Measurements from ENCODE around the gene ZNF221. TPM values are rescaled to one million over a fixed set of nuclear protein-coding genes. Genes with fewer than 3 reads are reported as not detected.

ZNF221 gene
- total and polyA plus RNA-seq, 2 donors (not counting 1 experiment from before 2014, with no cell fraction given): 0.63 to 7.0 TPM

DNA sequence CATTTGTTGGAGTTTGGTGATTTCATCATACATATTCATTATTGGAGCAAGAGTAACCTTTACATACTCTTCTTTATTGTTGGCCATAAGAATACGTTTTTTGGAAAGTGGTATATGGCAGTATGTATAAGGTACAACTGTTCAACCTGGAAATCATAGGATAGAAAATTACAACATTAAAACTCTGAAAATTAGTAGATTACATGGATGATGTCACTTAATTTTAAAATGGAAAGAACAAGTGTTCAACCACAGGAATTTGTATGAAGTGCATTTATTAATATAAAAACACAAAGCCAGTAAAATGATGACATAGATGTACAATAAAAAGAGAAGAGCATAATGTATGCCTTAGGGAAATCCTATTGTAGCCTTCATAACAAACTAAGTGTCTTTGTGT is 25.7 kb downstream of the ZNF221 start:
- ATAC-seq (ENCODE audit: low read depth) (no peak), DNase-seq (no peak)
- no peak overlapping the region for H3K4me3 ChIP-seq (ENCODE audit: control extremely low read depth in 1 of 5, extremely low read depth in 1 of 5, insufficient read depth in 1 of 5, low read depth in 2 of 5, low read length in 4 of 5)
- H2AFZ ChIP-seq (ENCODE audit: insufficient read depth, low read depth, low read length, poor library complexity, severe bottlenecking): no peak overlapping the region
- peaks cover 10% of the 10 kb centered on the region for H3K9me3 Mint-ChIP-seq (ENCODE audit: insufficient read depth)
- H3K27me3 ChIP-seq (replicated peaks in 1 of 4; ENCODE audit: control extremely low read depth in 1 of 4, control insufficient read depth in 3 of 4, insufficient read depth in 4 of 4, low read length in 3 of 4): no peaks in the 10 kb centered on the region
- POLR2A ChIA-PET: no interaction called here
- no peaks in the 10 kb centered on the region for H3K4me1 ChIP-seq (ENCODE audit: control insufficient read depth in 2 of 2, insufficient read depth in 2 of 2, low read length in 2 of 2)
- H3K4me2 ChIP-seq (replicated peaks; ENCODE audit: low read depth, low read length, poor library complexity, severe bottlenecking): no peak overlapping the region
- no peaks in the 10 kb centered on the region for H3K27me3 Mint-ChIP-seq
- H4K20me1 ChIP-seq (ENCODE audit: control insufficient read depth, insufficient read depth, low read length, poor library complexity, severe bottlenecking): no peaks in the 10 kb centered on the region
- no peak overlapping the region for H3K4me3 Mint-ChIP-seq
- intact Hi-C loops (cut with micrococcal nuclease): no loop called here
- no CpG with 5 or more reads among the region's 1 CpG for WGBS (ENCODE audit: insufficient coverage)
- no peak overlapping the region for H3K9ac ChIP-seq (ENCODE audit: low read length)
- TF ChIP-seq, protein P1, sequence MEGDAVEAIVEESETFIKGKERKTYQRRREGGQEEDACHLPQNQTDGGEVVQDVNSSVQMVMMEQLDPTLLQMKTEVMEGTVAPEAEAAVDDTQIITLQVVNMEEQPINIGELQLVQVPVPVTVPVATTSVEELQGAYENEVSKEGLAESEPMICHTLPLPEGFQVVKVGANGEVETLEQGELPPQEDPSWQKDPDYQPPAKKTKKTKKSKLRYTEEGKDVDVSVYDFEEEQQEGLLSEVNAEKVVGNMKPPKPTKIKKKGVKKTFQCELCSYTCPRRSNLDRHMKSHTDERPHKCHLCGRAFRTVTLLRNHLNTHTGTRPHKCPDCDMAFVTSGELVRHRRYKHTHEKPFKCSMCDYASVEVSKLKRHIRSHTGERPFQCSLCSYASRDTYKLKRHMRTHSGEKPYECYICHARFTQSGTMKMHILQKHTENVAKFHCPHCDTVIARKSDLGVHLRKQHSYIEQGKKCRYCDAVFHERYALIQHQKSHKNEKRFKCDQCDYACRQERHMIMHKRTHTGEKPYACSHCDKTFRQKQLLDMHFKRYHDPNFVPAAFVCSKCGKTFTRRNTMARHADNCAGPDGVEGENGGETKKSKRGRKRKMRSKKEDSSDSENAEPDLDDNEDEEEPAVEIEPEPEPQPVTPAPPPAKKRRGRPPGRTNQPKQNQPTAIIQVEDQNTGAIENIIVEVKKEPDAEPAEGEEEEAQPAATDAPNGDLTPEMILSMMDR (IDR thresholded peaks at IDR 0.05): no peak
- no peak for TF ChIP-seq EZH2 (IDR thresholded peaks at IDR 0.05; ENCODE audit: borderline replicate concordance, insufficient read depth, low read depth, low read length, poor library complexity, severe bottlenecking)
- H3K27ac Mint-ChIP-seq: no peak overlapping the region
- no peaks in the 10 kb centered on the region for H3K36me3 ChIP-seq (replicated peaks in 1 of 2; ENCODE audit: control extremely low read depth in 1 of 2, control insufficient read depth in 1 of 2, extremely low read depth in 1 of 2, insufficient read depth in 2 of 2, low read length in 1 of 2)
- no peaks in the 10 kb centered on the region for H3K4me1 Mint-ChIP-seq
- no peaks in the 10 kb centered on the region for H3K79me2 ChIP-seq (ENCODE audit: control insufficient read depth, insufficient read depth, low read length)
- H3K27ac ChIP-seq (ENCODE audit: low read length in 2 of 2): no peak overlapping the region
- CTCF ChIA-PET: no interaction called here
- H3K9me3 ChIP-seq (ENCODE audit: control extremely low read depth in 1 of 3, control insufficient read depth in 2 of 3, insufficient read depth in 1 of 3, low read length in 2 of 3): peaks cover 8 to 28% (median 10%) of the 10 kb centered on the region in 3 donors

DNA sequence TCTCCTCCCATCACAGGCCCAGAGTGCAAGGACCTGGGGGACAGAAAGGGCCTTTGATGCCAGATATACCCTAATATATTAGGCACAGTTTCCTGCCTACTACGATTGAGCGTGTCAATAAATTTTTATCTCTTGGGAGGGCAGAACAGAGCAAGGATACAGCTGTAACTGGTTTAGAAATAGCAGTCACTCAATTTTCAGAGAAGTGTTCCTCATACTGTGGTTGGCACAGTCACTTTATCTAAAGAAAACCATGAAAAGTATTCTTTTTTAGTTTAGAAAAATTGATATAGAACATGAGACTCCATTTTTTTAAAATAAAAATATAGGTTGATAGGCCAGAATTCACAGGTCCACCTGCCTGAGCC is 32.5 kb downstream of the ZNF221 start:
- Histone ChIP-seq H3K4me1 (ENCODE audit: control insufficient read depth in 2 of 2, insufficient read depth in 2 of 2, low read length in 2 of 2) (peaks cover 3 to 14% of the 10 kb centered on the region in 2 donors), H3K9me3 (ENCODE audit: control extremely low read depth in 1 of 3, control insufficient read depth in 2 of 3, insufficient read depth in 1 of 3, low read length in 2 of 3) (peaks cover 0 to 7% (median 1%) of the 10 kb centered on the region in 3 donors), H3K27me3 (replicated peaks in 1 of 4; ENCODE audit: control extremely low read depth in 1 of 4, control insufficient read depth in 3 of 4, insufficient read depth in 4 of 4, low read length in 3 of 4) (no peaks in the 10 kb centered on the region), H3K4me3 (ENCODE audit: control extremely low read depth in 1 of 5, extremely low read depth in 1 of 5, insufficient read depth in 1 of 5, low read depth in 2 of 5, low read length in 4 of 5) (peak overlapping the region; percentile 79 to 93 (median 85)), H3K36me3 (replicated peaks in 1 of 2; ENCODE audit: control extremely low read depth in 1 of 2, control insufficient read depth in 1 of 2, extremely low read depth in 1 of 2, insufficient read depth in 2 of 2, low read length in 1 of 2) (peaks cover 0 to 3% of the 10 kb centered on the region in 2 experiments), H3K27ac (ENCODE audit: low read length in 2 of 2) (peak overlapping the region in 1 of 2 donors; percentile 79), H3K4me2 (replicated peaks; ENCODE audit: low read depth, low read length, poor library complexity, severe bottlenecking) (peak overlapping the region; percentile 81), H3K9ac (ENCODE audit: low read length) (peak overlapping the region; percentile 94), H4K20me1 (ENCODE audit: control insufficient read depth, insufficient read depth, low read length, poor library complexity, severe bottlenecking) (no peaks in the 10 kb centered on the region), H2AFZ (ENCODE audit: insufficient read depth, low read depth, low read length, poor library complexity, severe bottlenecking) (peak overlapping the region; percentile 100), H3K79me2 (ENCODE audit: control insufficient read depth, insufficient read depth, low read length) (peaks cover 27% of the 10 kb centered on the region)
- ChIA-PET POLR2A (interaction anchor here (1.0 kb wide), 1 partner anchor 48 kb away, joined by 5 read pairs; the partner anchor contains the start of gene ZNF45), CTCF (no interaction called here)
- DNase-seq (no peak), ATAC-seq (ENCODE audit: low read depth) (no peak)
- WGBS (ENCODE audit: insufficient coverage): no CpG with 5 or more reads among the region's 2 CpGs
- TF ChIP-seq, protein P1 (IDR thresholded peaks at IDR 0.05): no peak
- intact Hi-C loops (cut with micrococcal nuclease): loop anchor here (1.0 kb wide), 1 partner anchor 19 kb away; the partner anchor contains the start of gene ZNF230
- Mint-ChIP-seq H3K27ac (no peak overlapping the region), H3K27me3 (no peaks in the 10 kb centered on the region), H3K4me3 (peak overlapping the region; percentile 78), H3K9me3 (ENCODE audit: insufficient read depth) (no peaks in the 10 kb centered on the region), H3K4me1 (peaks cover 12% of the 10 kb centered on the region)
